Tibial nerve (tissue), 4 donors: ENCODE measurements around the gene PLA1A. TPM values are rescaled to one million over a fixed set of nuclear protein-coding genes. Genes with fewer than 3 reads are reported as not detected.
A peak's percentile ranks its signal among the peaks of the same experiment; 100 is the strongest.
"Not testable (repeated sequence)": the region's sequence is repeated elsewhere in the genome, so short reads cannot be mapped to it uniquely, and the experiment has no call there.

Source experiments
- DNase-seq, 2 donors: peaks; one replicate each; pipeline ENCODE4 v3.0.0-alpha.2; 2019; ENCODE audit warnings: low spot score in 2 of 2
- H3K27ac ChIP-seq, 4 donors: fragments of 200-600 bp; sonication (generic) in 3 of 4; one replicate each; pipeline ENCODE4 v1.5.1; 2017 to 2019; ENCODE audit warnings: mild to moderate bottlenecking in 1 of 4
- H3K27me3 ChIP-seq, 2 donors: fragments of 200-600 bp; sonication (generic) in 1 of 2; one replicate each; pipeline versions ENCODE4 v1.5.1 to v1.6.0; 2017 to 2019
- H3K36me3 ChIP-seq, 3 donors: fragments of 200-600 bp; sonication (generic); one replicate each; pipeline ENCODE4 v1.5.1; 2018 to 2019
- H3K4me1 ChIP-seq, 4 donors: fragments of 200-600 bp; sonication (generic) in 3 of 4; one replicate each; pipeline ENCODE4 v1.5.1; 2017 to 2019
- H3K4me3 ChIP-seq, 4 donors: fragments of 200-600 bp; sonication (generic) in 3 of 4; one replicate each; pipeline ENCODE4 v1.5.1; 2017 to 2019; ENCODE audit warnings: mild to moderate bottlenecking in 1 of 4, moderate library complexity in 1 of 4
- H3K9me3 ChIP-seq, 4 donors: fragments of 200-600 bp; sonication (generic) in 3 of 4; one replicate each; pipeline ENCODE4 v1.5.1; 2017 to 2019
- EP300 ChIP-seq, 2 donors: sonication (generic); formaldehyde crosslinking; IDR thresholded peaks; one replicate each; pipeline ENCODE4 v1.6.1; 2017; ENCODE audit warnings: antibody characterized with exemption in 2 of 2, mild to moderate bottlenecking in 1 of 2
- POLR2A ChIP-seq, 2 donors: fragments of 450-650 bp; IDR thresholded peaks; one replicate each; pipeline ENCODE4 v1.6.1; 2017; ENCODE audit warnings: antibody characterized with exemption in 2 of 2, mild to moderate bottlenecking in 2 of 2, moderate library complexity in 2 of 2
- WGBS, 2 donors: methylation state at CpG; one replicate each; pipeline ENCODE4 v1.1.5; 2018; 5-methylcytosine and 5-hydroxymethylcytosine counted together
- total RNA-seq, 4 donors: library from RNA; depleted of rRNA; stranded (reverse); fragments of >200 nt; gene quantifications; one replicate each; pipeline ENCODE4 v1.1.0, GENCODE V29; 2016
- TF ChIP-seq, protein P1 (sequence below), 5 experiments: fragments of 200-600 bp in 3 of 5; fragments of 450-650 bp in 2 of 5; sonication (generic) in 3 of 5; IDR thresholded peaks; one replicate each; pipeline ENCODE4 v1.5.1; 2016 to 2019; ENCODE audit warnings: antibody characterized with exemption in 5 of 5, mild to moderate bottlenecking in 3 of 5, moderate library complexity in 2 of 5

PLA1A gene
- total RNA-seq, 4 donors from 2014 or later: 2.5 to 12.0 (median 3.9) TPM; not detected in 1

DNA sequence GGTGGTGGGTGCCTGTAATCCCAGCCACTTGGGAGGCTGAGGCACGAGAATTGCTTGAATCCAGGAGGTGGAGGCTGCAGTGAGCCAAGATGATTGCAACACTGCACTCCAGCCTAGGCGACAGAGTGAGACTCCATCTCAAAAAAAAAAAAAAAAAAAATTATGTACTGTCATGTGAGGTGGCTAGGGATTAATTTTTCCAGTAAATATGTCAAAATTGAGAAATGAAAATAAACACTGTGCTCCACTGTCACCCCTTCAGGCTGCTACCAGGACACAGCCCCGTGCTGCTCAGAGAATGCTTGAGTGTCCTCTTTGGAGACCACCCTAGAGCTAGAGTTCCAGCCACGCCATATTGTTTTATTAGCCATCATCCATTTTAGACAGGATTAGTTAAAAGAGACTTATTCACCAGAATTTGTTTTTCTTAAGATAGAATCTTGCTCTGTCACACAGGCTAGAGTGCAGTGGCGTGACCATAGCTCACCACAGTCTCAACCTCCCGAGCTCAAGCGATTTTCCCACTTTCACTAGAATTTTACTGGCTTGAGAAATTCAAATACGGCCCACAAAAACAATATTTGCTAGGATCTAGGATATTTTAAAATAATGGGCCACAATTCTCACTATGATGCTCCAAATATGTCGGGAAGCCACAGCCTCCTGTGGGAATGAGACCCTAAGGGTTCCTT is 38.9 kb upstream of the PLA1A start:
- H3K27ac ChIP-seq: no peak overlapping the region
- WGBS, 2 donors: 93 to 96% methylated on average over 9 of the region's 9 CpGs

DNA sequence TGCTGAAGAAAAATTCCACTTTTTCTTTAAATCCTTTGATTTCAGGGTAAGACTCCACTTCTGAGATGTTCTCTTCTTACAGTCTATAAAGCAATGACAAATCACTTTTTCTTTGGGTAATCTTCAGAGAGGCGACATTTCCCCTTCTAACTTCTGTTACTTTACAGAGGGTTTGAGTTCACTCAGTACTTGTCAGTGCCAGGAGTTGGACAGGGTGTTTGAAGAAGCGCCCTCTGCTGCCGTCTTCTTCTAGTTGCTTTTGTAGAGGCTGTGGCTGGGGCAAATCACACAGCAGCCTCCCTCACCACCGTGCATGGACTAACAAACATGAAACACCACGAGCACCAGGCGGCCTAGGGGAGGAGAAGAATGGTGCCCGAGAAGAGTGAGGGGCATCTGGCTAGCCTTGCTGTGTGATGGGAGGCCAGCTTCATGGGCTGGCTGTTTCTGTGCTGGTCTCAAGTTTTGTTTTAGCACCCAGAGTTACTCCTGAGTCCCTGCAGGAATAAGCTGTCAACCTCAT is 38.2 kb upstream of the PLA1A start, which contains the start of gene CD80:
TSS of gene CD80 (minus strand) at position 174 of the 523 bp plus-strand sequence. CDS start 1,886 bp downstream, outside the sequence.
- 12 to 29% methylated on average over 7 of the region's 7 CpGs for WGBS, 2 donors
- no peaks in the 10 kb centered on the region for H3K4me1 ChIP-seq
- H3K27ac ChIP-seq: no peak within 1 kb of the TSS
- TF ChIP-seq POLR2A (IDR thresholded peaks at IDR 0.05): no peak
- TF ChIP-seq, protein P1, sequence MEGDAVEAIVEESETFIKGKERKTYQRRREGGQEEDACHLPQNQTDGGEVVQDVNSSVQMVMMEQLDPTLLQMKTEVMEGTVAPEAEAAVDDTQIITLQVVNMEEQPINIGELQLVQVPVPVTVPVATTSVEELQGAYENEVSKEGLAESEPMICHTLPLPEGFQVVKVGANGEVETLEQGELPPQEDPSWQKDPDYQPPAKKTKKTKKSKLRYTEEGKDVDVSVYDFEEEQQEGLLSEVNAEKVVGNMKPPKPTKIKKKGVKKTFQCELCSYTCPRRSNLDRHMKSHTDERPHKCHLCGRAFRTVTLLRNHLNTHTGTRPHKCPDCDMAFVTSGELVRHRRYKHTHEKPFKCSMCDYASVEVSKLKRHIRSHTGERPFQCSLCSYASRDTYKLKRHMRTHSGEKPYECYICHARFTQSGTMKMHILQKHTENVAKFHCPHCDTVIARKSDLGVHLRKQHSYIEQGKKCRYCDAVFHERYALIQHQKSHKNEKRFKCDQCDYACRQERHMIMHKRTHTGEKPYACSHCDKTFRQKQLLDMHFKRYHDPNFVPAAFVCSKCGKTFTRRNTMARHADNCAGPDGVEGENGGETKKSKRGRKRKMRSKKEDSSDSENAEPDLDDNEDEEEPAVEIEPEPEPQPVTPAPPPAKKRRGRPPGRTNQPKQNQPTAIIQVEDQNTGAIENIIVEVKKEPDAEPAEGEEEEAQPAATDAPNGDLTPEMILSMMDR (IDR thresholded peaks at IDR 0.05): peak in 2 of 5 experiments; percentile 5 to 26
- DNase-seq: peak; percentile 22 to 36
- H3K36me3 ChIP-seq: no peaks in the 10 kb centered on the region
- no peaks in the 10 kb centered on the region for H3K27me3 ChIP-seq
- no peaks in the 10 kb centered on the region for H3K9me3 ChIP-seq
- no peak within 1 kb of the TSS for H3K4me3 ChIP-seq

More for the DNA sequence above, 38.9 kb upstream of the PLA1A start:
- TF ChIP-seq, protein P1 (IDR thresholded peaks at IDR 0.05): no peak
- TF ChIP-seq POLR2A (IDR thresholded peaks at IDR 0.05) (no peak), EP300 (IDR thresholded peaks at IDR 0.05) (no peak)
- DNase-seq: no peak
- Histone ChIP-seq H3K4me3 (no peak overlapping the region), H3K4me1 (no peaks in the 10 kb centered on the region), H3K36me3 (no peaks in the 10 kb centered on the region), H3K27me3 (no peaks in the 10 kb centered on the region), H3K9me3 (no peaks in the 10 kb centered on the region)

DNA sequence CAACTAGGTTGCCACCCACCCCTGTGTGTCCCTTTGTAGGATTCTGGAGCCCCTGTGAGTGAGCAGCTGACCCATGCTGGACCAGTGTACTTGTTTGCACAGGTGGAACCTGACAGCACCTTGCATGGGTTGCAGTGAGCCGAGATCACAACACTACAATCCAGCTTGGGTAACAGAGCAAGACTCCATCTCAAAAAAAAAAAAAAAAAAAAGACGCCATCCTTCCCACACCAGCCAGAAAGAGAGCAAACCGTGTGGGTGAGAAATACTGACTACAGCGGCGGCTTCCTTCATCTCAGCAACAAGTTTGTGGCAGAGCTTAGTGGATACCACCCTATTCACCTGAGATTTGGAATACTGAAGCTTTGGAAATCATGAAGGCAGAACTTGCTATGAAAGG is 37.5 kb upstream of the PLA1A start:
- Histone ChIP-seq H3K4me1 (no peaks in the 10 kb centered on the region), H3K4me3 (no peak overlapping the region), H3K27ac (no peak overlapping the region), H3K36me3 (no peaks in the 10 kb centered on the region), H3K27me3 (no peaks in the 10 kb centered on the region), H3K9me3 (no peaks in the 10 kb centered on the region)
- no peak for DNase-seq
- TF ChIP-seq, protein P1 (IDR thresholded peaks at IDR 0.05): no peak
- TF ChIP-seq POLR2A (IDR thresholded peaks at IDR 0.05): no peak
- no peak for TF ChIP-seq EP300 (IDR thresholded peaks at IDR 0.05)
- WGBS, 2 donors: 77 to 83% methylated on average over 5 of the region's 5 CpGs

DNA sequence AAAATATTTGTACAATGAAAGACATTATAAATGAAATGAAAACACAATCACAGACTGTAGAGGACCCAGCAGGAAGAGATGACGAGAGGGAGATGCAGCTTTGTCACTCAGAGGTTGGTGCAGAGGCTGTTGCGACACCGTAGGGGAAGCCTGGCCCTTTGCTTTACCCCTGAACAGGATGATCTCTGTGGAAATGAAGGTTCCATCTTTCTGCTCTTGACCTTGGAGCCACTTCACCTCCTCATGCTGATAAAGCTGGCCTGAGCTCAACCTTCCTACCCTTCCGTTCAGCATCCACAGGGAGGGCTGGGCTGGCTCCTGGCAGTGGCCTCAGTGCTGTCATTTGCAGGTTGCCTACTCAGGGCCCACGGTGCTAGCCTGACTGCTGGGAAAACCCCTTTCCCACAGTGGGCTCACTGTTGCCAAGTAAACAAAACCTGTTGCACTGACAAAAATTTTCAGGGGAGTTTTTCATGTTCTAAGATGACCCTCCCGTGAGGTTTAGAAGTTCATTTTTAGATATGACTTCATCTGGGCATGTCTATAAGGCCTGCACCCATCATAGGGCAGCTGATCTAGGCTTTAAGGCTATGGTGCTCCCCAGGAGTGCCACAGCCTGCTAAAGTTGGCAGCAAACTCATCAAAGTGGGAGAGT is 35.3 kb upstream of the PLA1A start:
- Histone ChIP-seq H3K27me3 (no peaks in the 10 kb centered on the region), H3K27ac (no peak overlapping the region), H3K9me3 (no peaks in the 10 kb centered on the region), H3K36me3 (no peaks in the 10 kb centered on the region), H3K4me3 (no peak overlapping the region), H3K4me1 (no peaks in the 10 kb centered on the region)
- WGBS, 2 donors: 50 to 65% methylated on average over 6 of the region's 6 CpGs
- TF ChIP-seq, protein P1 (IDR thresholded peaks at IDR 0.05): no peak
- TF ChIP-seq POLR2A (IDR thresholded peaks at IDR 0.05) (no peak), EP300 (IDR thresholded peaks at IDR 0.05) (no peak)
- no peak for DNase-seq

DNA sequence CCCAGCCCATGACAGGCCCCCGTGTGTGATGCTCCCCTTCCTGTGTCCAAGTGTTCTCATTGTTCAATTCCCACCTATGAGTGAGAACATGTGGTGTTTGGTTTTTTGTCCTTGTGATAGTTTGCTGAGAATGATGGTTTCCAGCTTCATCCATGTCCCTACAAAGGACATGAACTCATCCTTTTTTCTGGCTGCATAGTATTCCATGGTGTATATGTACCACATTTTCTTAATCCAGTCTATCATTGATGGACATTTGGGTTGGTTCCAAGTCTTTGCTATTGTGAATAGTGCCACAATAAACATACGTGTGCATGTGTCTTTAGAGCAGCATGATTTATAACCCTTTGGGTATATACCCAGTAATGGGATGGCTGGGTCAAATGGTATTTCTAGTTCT is 34.4 kb upstream of the PLA1A start:
- H3K4me1 ChIP-seq, H3K36me3 ChIP-seq, H3K27me3 ChIP-seq, H3K4me3 ChIP-seq, H3K9me3 ChIP-seq, DNase-seq, H3K27ac ChIP-seq: not testable (repeated sequence)
- 90 to 93% methylated on average over 2 of the region's 2 CpGs for WGBS, 2 donors
